ENCODE data around the gene MRPL11. TPM values are rescaled to one million over a fixed set of nuclear protein-coding genes. Genes with fewer than 3 reads are reported as not detected.

Gene MRPL11
- total and polyA plus RNA-seq, 8 donors: 18.8 to 66.8 (median 40.6) TPM

- Histone ChIP-seq H3K27ac (peak overlapping the region in 1 of 5 donors; percentile 79), H3K4me1 (peaks cover 9 to 40% (median 25%) of the 10 kb centered on the region in 4 donors), H3K4me3 (no peak overlapping the region), H3K36me3 (peaks cover 0 to 26% (median 12%) of the 10 kb centered on the region in 4 donors), H3K9me3 (no peaks in the 10 kb centered on the region), H3K27me3 (peaks cover 0 to 56% (median 30%) of the 10 kb centered on the region in 3 donors)
- no peak for TF ChIP-seq POLR2A (IDR thresholded peaks at IDR 0.05)
- no peak for TF ChIP-seq POLR2AphosphoS5 (IDR thresholded peaks at IDR 0.05)
- TF ChIP-seq CTCF (IDR thresholded peaks at IDR 0.05): no peak
- no peak for TF ChIP-seq EP300 (IDR thresholded peaks at IDR 0.05)
- intact Hi-C loops (cut with DNase I; ENCODE audit: low total_unique reads): no loop called here
- 4 to 9% (median 5%) methylated on average over 12 to 30 of the region's 30 CpGs for WGBS, 5 donors
- peak in 1 of 2 donors; percentile 52 for DNase-seq
Observed at GRCh38 chr11:66419825-66420224, 18.8 kb downstream of the MRPL11 start.

GRCh38 chr11:66418986-66419308, 19.7 kb downstream of the MRPL11 start:
- Histone ChIP-seq H3K4me1 (peaks cover 9 to 41% (median 27%) of the 10 kb centered on the region in 4 donors), H3K27me3 (peaks cover 0 to 65% (median 36%) of the 10 kb centered on the region in 3 donors), H3K4me3 (no peak overlapping the region), H3K36me3 (peaks cover 0 to 18% (median 8%) of the 10 kb centered on the region in 4 donors), H3K9me3 (no peaks in the 10 kb centered on the region), H3K27ac (peak overlapping the region in 1 of 5 donors; percentile 79)
- WGBS, 5 donors: 40 to 57% (median 48%) methylated on average over 3 of the region's 3 CpGs
- no peak for DNase-seq
- intact Hi-C loops (cut with DNase I; ENCODE audit: low total_unique reads): no loop called here
- TF ChIP-seq CTCF (IDR thresholded peaks at IDR 0.05) (no peak), EP300 (IDR thresholded peaks at IDR 0.05) (no peak), POLR2A (IDR thresholded peaks at IDR 0.05) (no peak), POLR2AphosphoS5 (IDR thresholded peaks at IDR 0.05) (no peak)

GRCh38 chr11:66418168-66418985, 20.3 kb downstream of the MRPL11 start:
- Histone ChIP-seq H3K27ac (peak overlapping the region in 1 of 5 donors; percentile 79), H3K9me3 (no peaks in the 10 kb centered on the region), H3K36me3 (peaks cover 0 to 12% (median 5%) of the 10 kb centered on the region in 4 donors), H3K4me1 (peaks cover 9 to 47% (median 28%) of the 10 kb centered on the region in 4 donors), H3K4me3 (no peak overlapping the region), H3K27me3 (peaks cover 0 to 70% (median 37%) of the 10 kb centered on the region in 3 donors)
- peak; percentile 48 to 88 for DNase-seq
- WGBS, 5 donors: 9 to 20% (median 12%) methylated on average over 14 to 16 of the region's 16 CpGs
- intact Hi-C loops (cut with DNase I; ENCODE audit: low total_unique reads): no loop called here
- TF ChIP-seq EP300 (IDR thresholded peaks at IDR 0.05) (no peak), CTCF (IDR thresholded peaks at IDR 0.05) (peak in 1 of 7 experiments; percentile 17), POLR2AphosphoS5 (IDR thresholded peaks at IDR 0.05) (peak; percentile 12 to 60 (median 15)), POLR2A (IDR thresholded peaks at IDR 0.05) (no peak)

GRCh38 chr11:66417000-66417399, 21.6 kb downstream of the MRPL11 start:
- WGBS, 5 donors: 64 to 71% (median 67%) methylated on average over 11 of the region's 11 CpGs
- no peak overlapping the region for H3K4me3 ChIP-seq
- H3K4me1 ChIP-seq: peaks cover 9 to 59% (median 32%) of the 10 kb centered on the region in 4 donors
- H3K9me3 ChIP-seq: no peaks in the 10 kb centered on the region
- H3K27me3 ChIP-seq: peaks cover 0 to 77% (median 37%) of the 10 kb centered on the region in 3 donors
- H3K36me3 ChIP-seq: no peaks in the 10 kb centered on the region
- intact Hi-C loops (cut with DNase I; ENCODE audit: low total_unique reads): no loop called here
- no peak for TF ChIP-seq EP300 (IDR thresholded peaks at IDR 0.05)
- no peak for TF ChIP-seq CTCF (IDR thresholded peaks at IDR 0.05)
- TF ChIP-seq POLR2AphosphoS5 (IDR thresholded peaks at IDR 0.05): no peak
- TF ChIP-seq POLR2A (IDR thresholded peaks at IDR 0.05): no peak
- H3K27ac ChIP-seq: peak overlapping the region in 1 of 5 donors; percentile 79
- DNase-seq: no peak
